Globus pallidus (tissue), 1 donor: Measurements from ENCODE around the gene TPP1.

Experiments used
- DNase-seq: peaks from one replicate; pipeline ENCODE4 v3.0.0-alpha.2; 2015; ENCODE audit warnings: low spot score

The TPP1 gene

DNA sequence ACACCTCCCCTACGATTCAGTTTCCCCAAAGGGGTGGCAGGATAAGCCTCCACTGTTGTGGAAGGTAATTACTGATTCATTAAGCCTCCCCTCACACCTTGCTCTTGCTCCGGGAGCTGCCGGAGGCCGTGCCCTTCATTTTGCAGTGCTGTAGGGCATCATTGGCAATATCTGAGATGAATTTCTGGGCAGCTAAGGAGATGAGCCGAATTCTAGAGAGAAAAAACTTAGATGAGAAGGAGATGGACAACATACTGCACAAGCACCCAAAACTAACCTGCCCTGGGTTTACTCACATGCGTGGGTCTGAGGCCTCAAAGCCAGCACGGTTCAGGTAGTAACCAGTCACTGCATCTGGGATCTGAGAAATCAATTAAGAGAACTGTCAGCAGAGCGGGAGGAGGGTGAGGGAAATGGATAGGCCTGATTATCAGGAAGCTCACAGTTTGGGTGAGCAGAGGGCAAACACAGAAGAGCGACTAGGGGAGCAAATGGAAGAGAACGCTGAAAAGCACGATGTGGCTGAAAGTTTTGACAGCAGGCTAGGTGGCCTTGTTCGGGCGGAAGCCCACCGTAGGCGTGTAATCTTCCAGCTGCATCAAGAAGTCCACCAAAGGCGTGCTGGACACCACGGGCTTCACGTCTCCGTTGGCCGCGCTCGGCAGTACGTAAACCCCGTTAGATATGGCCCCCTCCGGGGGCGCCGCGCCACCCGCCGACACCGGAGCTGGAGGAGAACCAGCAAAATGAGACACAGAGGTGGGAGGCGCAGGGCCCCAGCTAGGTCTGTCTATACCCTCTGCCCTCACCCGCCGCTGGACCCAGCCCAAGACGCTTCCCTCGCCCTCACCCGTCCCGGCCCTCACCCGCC lies 7.9 kb downstream of the TPP1 start:
- DNase-seq: no peak

- no peak for DNase-seq
Measured at GRCh38 chr11:6610591-6610990, 8.6 kb downstream of the TPP1 start.

GRCh38 chr11:6609502-6610015 lies 9.7 kb downstream of the TPP1 start:
- no peak for DNase-seq

- no peak for DNase-seq
Measured at GRCh38 chr11:6608726-6609501, 10.3 kb downstream of the TPP1 start.

- DNase-seq: no peak
Measured at GRCh38 chr11:6608011-6608410, 11.2 kb downstream of the TPP1 start.

DNA sequence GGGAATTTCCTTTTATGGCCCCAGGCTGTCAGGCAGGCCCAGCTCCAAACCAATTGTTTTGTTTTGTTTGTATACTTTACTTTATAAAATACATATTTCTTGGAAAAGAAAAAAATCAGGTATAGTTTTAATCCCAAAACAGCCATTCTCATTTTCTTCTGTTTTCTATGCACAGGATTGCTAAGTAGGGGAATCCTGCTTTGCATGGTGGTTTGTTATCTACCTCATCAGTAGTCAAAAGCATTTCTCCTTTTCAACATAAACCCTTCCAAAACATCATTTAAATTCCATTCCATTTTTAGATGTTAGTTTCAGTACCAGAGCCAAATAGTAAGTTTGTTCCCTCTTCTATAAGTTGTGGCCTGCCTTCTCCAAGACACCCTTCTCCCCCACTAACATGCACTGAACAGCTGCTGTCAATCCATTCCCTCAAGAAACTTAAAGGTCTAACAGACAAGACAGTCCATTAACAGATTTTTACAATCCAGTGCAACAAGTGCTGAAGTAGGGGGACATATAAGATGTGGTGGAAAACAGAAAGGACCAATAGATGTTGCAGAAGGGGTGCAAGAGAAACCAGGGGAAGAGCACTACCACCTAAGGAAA lies 11.9 kb downstream of the TPP1 start:
- DNase-seq: no peak

DNA sequence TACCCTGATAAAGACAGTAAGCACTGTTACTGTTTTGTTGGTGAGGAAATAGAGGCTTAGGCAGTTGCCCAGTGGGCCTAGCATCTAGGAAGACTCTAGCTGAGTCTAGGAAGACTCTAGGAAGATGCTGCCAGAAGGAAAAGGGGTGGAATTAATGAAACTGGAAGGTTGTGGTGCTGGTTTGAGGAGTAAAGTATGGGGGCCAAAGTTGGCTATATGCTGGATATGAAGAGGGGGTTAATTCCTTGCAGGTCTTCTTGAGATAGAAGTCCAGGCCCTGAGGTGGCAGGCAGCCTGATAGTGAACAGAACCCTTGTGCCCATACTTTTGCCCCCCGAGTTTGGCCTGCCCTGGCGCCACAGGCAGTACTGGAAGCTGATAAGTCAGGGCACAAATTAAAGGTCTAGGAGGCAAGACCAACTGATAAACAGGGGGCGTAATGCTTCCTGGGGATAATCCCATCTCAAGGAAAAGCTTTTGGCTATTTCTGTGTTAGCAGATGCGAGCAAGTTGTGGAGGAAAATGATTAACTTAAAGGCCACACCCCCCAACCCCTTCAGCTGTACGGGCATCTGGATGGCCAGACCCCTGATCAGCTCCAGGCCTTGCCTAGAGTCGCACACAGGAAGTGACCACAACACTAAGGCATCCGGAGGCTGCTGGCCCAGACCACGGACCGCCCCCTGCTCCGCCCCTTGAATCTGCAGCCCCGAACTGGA lies 12.6 kb downstream of the TPP1 start:
- DNase-seq: peak; percentile 86

GRCh38 chr11:6604790-6605189 lies 14.4 kb downstream of the TPP1 start:
- no peak for DNase-seq

DNA sequence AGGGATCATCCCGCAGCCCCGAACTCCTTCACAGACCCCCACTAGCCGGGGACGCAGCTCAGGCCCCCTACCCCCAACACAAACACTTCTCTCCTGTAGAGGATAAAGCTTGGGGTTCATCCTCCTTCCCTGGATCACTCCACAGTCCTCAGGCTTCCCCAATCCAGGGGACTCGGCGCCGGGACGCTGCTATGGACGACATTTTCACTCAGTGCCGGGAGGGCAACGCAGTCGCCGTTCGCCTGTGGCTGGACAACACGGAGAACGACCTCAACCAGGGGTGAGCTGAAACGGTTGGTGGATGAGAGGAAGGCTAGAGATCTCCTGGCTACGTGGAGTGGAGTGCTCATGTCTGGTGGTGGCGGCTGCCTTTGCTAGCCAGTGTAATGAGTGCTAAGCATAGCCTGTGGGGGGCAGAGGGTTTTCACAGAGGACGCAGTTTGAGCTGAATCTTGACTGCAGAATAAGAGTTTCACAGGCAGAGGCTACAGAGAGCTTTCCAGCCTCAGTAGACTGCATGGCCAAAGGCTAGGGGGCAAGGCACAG lies 15.1 kb downstream of the TPP1 start:
- peak; percentile 76 for DNase-seq

DNA sequence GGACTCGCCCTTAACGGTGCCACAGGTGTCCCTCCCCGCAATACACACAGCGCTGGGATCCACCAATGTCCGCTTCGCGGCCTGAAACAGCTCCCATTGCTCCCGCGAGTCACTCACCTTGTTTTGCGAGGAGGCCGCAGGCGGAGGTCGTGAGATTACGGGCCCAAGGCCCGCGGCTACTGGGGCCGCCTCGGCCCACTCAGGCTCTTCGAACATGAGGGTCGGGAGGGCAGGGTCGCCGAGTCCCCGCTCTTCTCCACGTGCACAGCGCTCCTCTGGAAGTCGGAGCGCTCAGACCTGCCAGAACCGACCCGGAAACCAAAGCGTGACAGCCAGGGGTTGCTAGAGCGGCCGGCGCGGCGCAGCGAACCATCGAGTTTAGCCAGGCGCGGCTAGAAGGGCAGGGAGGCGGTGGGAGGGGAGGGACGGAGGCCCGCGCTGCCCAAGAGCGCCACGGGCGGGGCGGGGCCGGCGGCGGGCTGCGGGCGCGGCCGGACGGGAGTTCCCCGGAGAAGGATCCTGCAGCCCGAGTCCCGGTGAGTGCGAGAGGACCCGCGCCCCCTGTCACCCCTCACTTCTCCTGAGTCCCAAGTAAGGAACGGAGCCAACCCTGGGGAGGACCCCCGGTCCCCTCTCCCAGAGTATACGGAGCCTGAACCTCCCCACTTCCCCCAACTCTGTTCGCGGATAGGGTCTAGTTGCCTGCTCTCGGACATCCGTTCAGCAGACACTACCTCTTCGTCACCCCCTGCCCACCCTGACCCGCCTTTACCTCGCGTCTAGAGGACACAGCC lies 15.7 kb downstream of the TPP1 start, which contains the start of the genes ILK and RRP8:
Gene ILK (plus strand): TSS at position 488 of the 794 bp plus-strand sequence. CDS start 498 bp downstream, outside the sequence.
Gene RRP8 (minus strand): TSS at position 330 of the 794 bp plus-strand sequence. CDS start 114 bp downstream, at position 216.
- DNase-seq: peak; percentile 89

GRCh38 chr11:6602096-6602940 lies 16.9 kb downstream of the TPP1 start:
- no peak for DNase-seq

- no peak for DNase-seq
Measured at GRCh38 chr11:6601041-6601461, 18.2 kb downstream of the TPP1 start.

DNA sequence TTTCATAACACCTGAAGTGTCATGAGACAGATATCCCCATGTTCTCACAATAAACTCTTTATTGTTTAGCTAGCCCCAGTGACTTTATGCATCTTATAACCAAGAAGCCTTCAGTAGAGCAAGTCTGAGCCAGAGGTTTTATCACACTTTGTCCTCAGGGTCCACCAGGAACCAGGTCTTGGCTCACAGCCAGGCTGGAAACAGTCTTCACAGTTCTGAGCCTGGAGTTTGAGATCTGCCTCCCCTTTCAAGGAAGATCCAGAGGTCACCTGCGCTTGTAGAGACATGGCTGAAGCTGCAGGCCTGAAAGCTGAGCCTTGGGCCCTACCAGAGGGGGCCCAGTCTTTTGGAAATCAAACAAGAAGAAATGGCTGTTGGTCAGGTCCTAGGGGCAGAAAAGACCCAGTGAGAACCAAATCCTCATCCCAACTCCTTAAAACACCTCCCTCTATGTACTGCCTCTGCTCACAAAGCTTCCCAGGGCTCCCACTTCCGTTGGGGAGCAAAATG lies 19.3 kb downstream of the TPP1 start:
- no peak for DNase-seq

- no peak for DNase-seq
Measured at GRCh38 chr11:6599449-6599848, 19.8 kb downstream of the TPP1 start.

DNA sequence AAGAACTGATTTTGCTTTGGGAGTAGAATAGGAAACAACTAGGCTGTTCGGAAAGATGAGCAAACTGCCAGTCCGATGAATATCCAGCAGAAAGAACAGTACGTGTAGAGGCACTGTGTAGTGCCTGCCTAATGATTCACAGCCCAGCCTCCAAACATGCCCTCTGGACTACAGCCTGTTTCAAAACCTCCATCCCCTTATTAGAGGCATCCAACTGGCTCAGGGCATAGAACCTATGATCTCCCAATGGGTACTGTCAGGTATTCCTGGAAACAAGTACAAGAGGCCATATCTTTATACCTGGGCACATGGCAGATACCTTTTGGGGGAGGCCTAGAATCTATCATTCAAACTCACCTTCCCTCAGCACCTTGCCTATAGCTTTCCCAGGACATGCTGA lies 20.7 kb downstream of the TPP1 start:
- DNase-seq: no peak

GRCh38 chr11:6596239-6596877 lies 22.9 kb downstream of the TPP1 start:
- peak; percentile 69 for DNase-seq

DNA sequence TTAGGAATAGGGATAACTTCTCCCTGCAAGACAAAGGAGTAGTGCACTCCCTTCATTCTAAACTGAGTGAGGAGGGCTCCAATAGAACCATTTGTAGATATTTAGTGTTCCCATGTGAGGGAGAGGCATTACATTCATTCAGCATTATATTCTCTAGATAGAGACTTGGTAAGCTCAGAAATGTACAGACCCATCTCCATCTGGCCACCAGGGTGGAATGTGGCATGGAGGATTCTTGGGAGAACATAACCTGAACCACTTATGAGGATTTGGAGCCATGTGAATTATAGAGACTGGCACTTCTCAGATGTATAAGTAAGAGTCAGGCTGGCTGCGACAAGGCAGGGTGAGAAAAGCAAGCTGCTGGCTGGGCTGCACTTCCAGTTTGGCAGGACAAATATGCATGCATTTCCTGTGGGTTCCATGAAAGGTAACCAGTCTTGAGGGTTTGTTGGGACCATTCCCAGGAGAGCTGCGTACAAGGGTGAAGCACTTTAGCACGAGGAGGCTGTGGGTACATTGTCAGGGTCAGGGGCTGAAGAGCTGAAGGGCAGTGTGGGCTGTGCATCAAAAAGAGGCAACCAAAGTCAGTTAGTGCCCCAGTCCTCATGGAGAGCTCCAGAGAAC lies 25.0 kb downstream of the TPP1 start:
- no peak for DNase-seq

GRCh38 chr11:6588018-6588417 lies 31.2 kb downstream of the TPP1 start:
- DNase-seq: no peak
